Activated CD4-positive, alpha-beta T cell treated with anti-CD3 and anti-CD28 coated beads for 24 hours (primary cell): Measurements from ENCODE around the gene RPS27.
"Not testable (repeated sequence)": the region's sequence is repeated elsewhere in the genome, so short reads cannot be mapped to it uniquely, and the experiment has no call there.

Experiments used
- DNase-seq, 2 donors: peaks; one replicate each; pipeline ENCODE4 v3.0.0-alpha.2; 2020; ENCODE audit warnings: low read depth in 2 of 2

Gene RPS27

GRCh38 chr1:153961421-153961820, 29.1 kb upstream of the RPS27 start:
- no peak for DNase-seq

GRCh38 chr1:153962088-153963029, 28.2 kb upstream of the RPS27 start:
- DNase-seq = no peak

GRCh38 chr1:153963030-153963849, 27.3 kb upstream of the RPS27 start, which contains the start of gene SLC39A1:
Gene SLC39A1, minus strand, starts transcription at chr1:153963537. Its CDS starts 822 bp downstream, at chr1:153962715.
- peak; percentile 94 to 97 for DNase-seq

GRCh38 chr1:153963850-153964331, 26.7 kb upstream of the RPS27 start:
- no peak for DNase-seq

- peak; percentile 73 to 74 for DNase-seq
Measured at GRCh38 chr1:153967107-153967999, 23.2 kb upstream of the RPS27 start, which contains the start of gene CREB3L4. Gene CREB3L4, plus strand, starts transcription at chr1:153967902. Its CDS starts 624 bp downstream, at chr1:153968526.

GRCh38 chr1:153968000-153968363, 22.6 kb upstream of the RPS27 start:
- DNase-seq = no peak

- DNase-seq = no peak
Measured at GRCh38 chr1:153968408-153968807, 22.2 kb upstream of the RPS27 start.

GRCh38 chr1:153968972-153969371, 21.6 kb upstream of the RPS27 start:
- no peak for DNase-seq

GRCh38 chr1:153970346-153970745, 20.2 kb upstream of the RPS27 start:
- no peak for DNase-seq

- no peak for DNase-seq
Measured at GRCh38 chr1:153973071-153973470, 17.5 kb upstream of the RPS27 start.

GRCh38 chr1:153973525-153973924, 17.0 kb upstream of the RPS27 start:
- no peak for DNase-seq

GRCh38 chr1:153976819-153977249, 13.7 kb upstream of the RPS27 start:
- no peak for DNase-seq

- peak; percentile 75 to 82 for DNase-seq
Measured at GRCh38 chr1:153977250-153978240, 13.0 kb upstream of the RPS27 start, which contains the start of gene JTB. Gene JTB, minus strand, starts transcription at chr1:153977674. Its CDS starts 422 bp downstream, at chr1:153977252.

GRCh38 chr1:153978274-153978909, 12.2 kb upstream of the RPS27 start:
- DNase-seq = no peak

GRCh38 chr1:153979091-153979490, 11.5 kb upstream of the RPS27 start:
- not testable (repeated sequence) for DNase-seq

GRCh38 chr1:153981735-153982134, 8.8 kb upstream of the RPS27 start:
- not testable (repeated sequence) for DNase-seq

GRCh38 chr1:153984123-153984894, 6.3 kb upstream of the RPS27 start:
- DNase-seq = no peak

GRCh38 chr1:153985341-153985912, 5.1 kb upstream of the RPS27 start:
- DNase-seq = peak in 1 of 2 donors; percentile 38
